Endothelial cell of umbilical vein (primary cell): ENCODE measurements around the gene STAC2. TPM values are rescaled to one million over a fixed set of nuclear protein-coding genes. Genes with fewer than 3 reads are reported as not detected.

Experiments used
- BruUV-seq: library from RNA; stranded (reverse); fragments of 400-500 nt; replicated peaks from 2 replicates; lab custom pipeline; 2021; lab: Mats Ljungman, UMichigan
- CTCF ChIA-PET: fragments of 300-600, 350-600 bp; sonication (Branson Sonifier 250); formaldehyde crosslinking; loops from one replicate; lab custom pipeline; 2021; ENCODE audit warnings: antibody characterized with exemption, inconsistent platforms; lab: Charles Lee
- POLR2A ChIA-PET: fragments of 300-600, 350-600 bp; sonication (Branson Sonifier 250); formaldehyde crosslinking; loops from one replicate; lab custom pipeline; 2021; ENCODE audit warnings: antibody characterized with exemption, inconsistent platforms; lab: Charles Lee
- DNase-seq: peaks from one replicate; pipeline ENCODE4 v3.0.0-alpha.2; 2011; ENCODE audit warnings: low read depth, low spot score
- FAIRE-seq: peaks from 2 replicates; lab custom pipeline; 2011; peaks lifted over from hg19 to GRCh38; lab: Jason Lieb, UNC
- H2AFZ ChIP-seq: 2 replicates; pipeline ENCODE4 v1.6.0; 2012; ENCODE audit warnings: low read depth, low read length, control low read depth, inconsistent platforms
- H3K27ac ChIP-seq: 2 replicates; pipeline ENCODE4 v1.5.1; 2011; ENCODE audit warnings: low read depth, mild to moderate bottlenecking, control low read depth, low read length, moderate library complexity; ENCODE audit not compliant: insufficient read depth
- H3K27me3 ChIP-seq, 2 experiments: 2 replicates each; pipeline versions ENCODE4 v1.6.0 to v1.6.1; 2011; ENCODE audit warnings: low read length in 2 of 2, mixed read lengths in 1 of 2; ENCODE audit not compliant: control insufficient read depth in 2 of 2, insufficient read depth in 2 of 2
- H3K36me3 ChIP-seq, 2 experiments: 2 replicates in 1 of 2; 3 replicates in 1 of 2; pipeline ENCODE4 v1.5.1; 2011; ENCODE audit warnings: low read length in 2 of 2, mild to moderate bottlenecking in 1 of 2, moderate library complexity in 1 of 2; ENCODE audit not compliant: control insufficient read depth in 2 of 2, insufficient read depth in 2 of 2; ENCODE audit errors: extremely low read depth in 1 of 2
- H3K4me1 ChIP-seq: 3 replicates; pipeline ENCODE4 v1.5.1; 2011; ENCODE audit warnings: mild to moderate bottlenecking, low read length; ENCODE audit not compliant: control insufficient read depth, insufficient read depth; ENCODE audit errors: extremely low read depth
- H3K4me2 ChIP-seq: 2 replicates; pipeline ENCODE4 v1.6.1; 2011; ENCODE audit warnings: low read length, control low read depth, mixed read lengths; ENCODE audit not compliant: insufficient read depth
- H3K4me3 ChIP-seq, 3 experiments: fragments of 200-600 bp in 1 of 3; sonication (generic), shearing (Covaris generic) in 1 of 3; replicated peaks in 1 of 3; 2 replicates each; pipeline ENCODE4 v1.5.1; 2011 to 2016; ENCODE audit warnings: control low read depth in 3 of 3, low read length in 3 of 3, mild to moderate bottlenecking in 2 of 3, inconsistent platforms in 1 of 3, low read depth in 1 of 3, moderate library complexity in 1 of 3; ENCODE audit not compliant: insufficient read depth in 1 of 3
- H3K79me2 ChIP-seq: 2 replicates; pipeline ENCODE4 v1.6.0; 2012; ENCODE audit warnings: low read length, inconsistent platforms; ENCODE audit not compliant: control insufficient read depth, insufficient read depth
- H3K9ac ChIP-seq: replicated peaks from 2 replicates; pipeline ENCODE3; 2011; ENCODE audit warnings: low read length, control low read depth; ENCODE audit not compliant: insufficient read depth; ENCODE audit errors: extremely low read depth
- H3K9me1 ChIP-seq: replicated peaks from 3 replicates; pipeline ENCODE4 v1.6.0; 2011; ENCODE audit warnings: mild to moderate bottlenecking, low read length; ENCODE audit not compliant: control insufficient read depth, insufficient read depth; ENCODE audit errors: extremely low read depth
- H3K9me3 ChIP-seq: replicated peaks from 2 replicates; pipeline ENCODE4 v1.5.1; 2012; ENCODE audit warnings: low read length, inconsistent platforms; ENCODE audit not compliant: control insufficient read depth, insufficient read depth
- H4K20me1 ChIP-seq: replicated peaks from 2 replicates; pipeline ENCODE3; 2011; ENCODE audit warnings: mild to moderate bottlenecking, low read length; ENCODE audit not compliant: control insufficient read depth, insufficient read depth; ENCODE audit errors: extremely low read depth
- FOS ChIP-seq: IDR thresholded peaks from 2 replicates; pipeline ENCODE4 v1.6.1; 2011; ENCODE audit warnings: mild to moderate bottlenecking, low read length, moderate library complexity, borderline replicate concordance; ENCODE audit not compliant: insufficient read depth
- GATA2 ChIP-seq: IDR thresholded peaks from 2 replicates; pipeline ENCODE4 v1.7.0; 2011; ENCODE audit warnings: low read depth, mild to moderate bottlenecking, moderate library complexity, mixed read lengths, low read length; ENCODE audit not compliant: insufficient read length, insufficient read depth
- JUN ChIP-seq: IDR thresholded peaks from 2 replicates; pipeline ENCODE4 v1.6.1; 2011; ENCODE audit warnings: borderline replicate concordance, low read depth; ENCODE audit not compliant: insufficient read length, insufficient read depth
- MAX ChIP-seq: IDR thresholded peaks from 2 replicates; pipeline ENCODE4 v1.6.1; 2011; ENCODE audit not compliant: insufficient read depth, insufficient read length
- MYC ChIP-seq: IDR thresholded peaks from one replicate; pipeline ENCODE4 v1.6.1; 2011; ENCODE audit warnings: mild to moderate bottlenecking, low read depth, low read length
- POLR2AphosphoS5 ChIP-seq: IDR thresholded peaks from 2 replicates; pipeline ENCODE4 v1.6.1; 2012; ENCODE audit warnings: low read depth, mild to moderate bottlenecking, control low read depth, low read length, moderate library complexity; ENCODE audit not compliant: insufficient read depth
- dilution Hi-C: fragments of 300-500 bp; cut with MboI; formaldehyde crosslinking; loops from one replicate; pipeline ENCODE4 v1.15.0; 2019; ENCODE audit warnings: low sequenced_read_pairs; ENCODE audit not compliant: extremely low pct_ligation_motif_present
- intact Hi-C: fragments of 100-400 bp; cut with micrococcal nuclease; formaldehyde crosslinking; loops from one replicate; pipeline ENCODE4 v1.10.0; 2022
- polyA plus RNA-seq, 4 experiments: library from polyadenylated mRNA; depleted of rRNA in 3 of 4; stranded (reverse) in 3 of 4; unstranded in 1 of 4; fragments of >200 nt; gene quantifications; 2 replicates each; pipeline versions ENCODE4 v1.2.1 to v1.2.3, GENCODE V29; 2011 to 2012; ENCODE audit warnings: missing spikeins in 1 of 4
- total RNA-seq: library from RNA; stranded (reverse); gene quantifications from 2 replicates; pipeline ENCODE4 v1.2.3, GENCODE V29; 2021
- TF ChIP-seq, protein P1 (sequence below), 2 donors: IDR thresholded peaks; 1 replicate in 1 of 2; 2 replicates in 1 of 2; pipeline ENCODE4 v1.5.1; 2011; ENCODE audit warnings: low read length in 2 of 2, mild to moderate bottlenecking in 2 of 2, moderate library complexity in 2 of 2, control low read depth in 1 of 2, inconsistent platforms in 1 of 2, low read depth in 1 of 2; ENCODE audit not compliant: insufficient read depth in 1 of 2; ENCODE audit errors: extremely low read depth in 1 of 2

STAC2 gene
- total and polyA plus RNA-seq, 2 donors (not counting 3 experiments of a cell fraction or from before 2014, with no cell fraction given) = not detected

DNA sequence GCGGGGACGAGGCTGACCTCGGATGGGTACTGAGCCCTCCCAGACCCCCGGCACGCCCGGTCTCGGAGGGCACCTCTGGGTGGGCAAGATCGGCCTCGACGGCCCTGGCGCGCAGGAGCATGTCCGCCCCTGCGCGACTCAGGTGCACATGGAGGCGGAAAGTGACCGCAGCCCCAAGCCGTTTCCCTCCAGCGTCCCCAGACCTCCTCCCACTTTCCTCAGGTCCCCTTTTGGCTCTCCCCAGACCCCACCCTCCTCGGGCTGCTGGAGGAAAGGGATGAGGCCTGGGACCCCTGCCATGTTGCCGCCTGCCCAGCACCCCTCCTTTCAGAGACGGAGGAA lies 15.7 kb downstream of the STAC2 start:
- Histone ChIP-seq H3K79me2 (no peaks in the 10 kb centered on the region), H3K4me3 (peak overlapping the region in 2 of 3 experiments; percentile 7 to 27), H3K9me3 (no peaks in the 10 kb centered on the region), H3K4me1 (peaks cover 5% of the 10 kb centered on the region), H2AFZ (peak overlapping the region; percentile 72), H3K27ac (no peak overlapping the region), H3K36me3 (peaks cover 0 to 2% of the 10 kb centered on the region in 2 experiments), H4K20me1 (no peaks in the 10 kb centered on the region), H3K27me3 (peaks cover 0 to 2% of the 10 kb centered on the region in 2 experiments), H3K4me2 (peak overlapping the region; percentile 45), H3K9me1 (no peaks in the 10 kb centered on the region), H3K9ac (no peak overlapping the region)
- DNase-seq (no peak), FAIRE-seq (no peak)
- dilution Hi-C loops = no loop called here
- TF ChIP-seq, protein P1, sequence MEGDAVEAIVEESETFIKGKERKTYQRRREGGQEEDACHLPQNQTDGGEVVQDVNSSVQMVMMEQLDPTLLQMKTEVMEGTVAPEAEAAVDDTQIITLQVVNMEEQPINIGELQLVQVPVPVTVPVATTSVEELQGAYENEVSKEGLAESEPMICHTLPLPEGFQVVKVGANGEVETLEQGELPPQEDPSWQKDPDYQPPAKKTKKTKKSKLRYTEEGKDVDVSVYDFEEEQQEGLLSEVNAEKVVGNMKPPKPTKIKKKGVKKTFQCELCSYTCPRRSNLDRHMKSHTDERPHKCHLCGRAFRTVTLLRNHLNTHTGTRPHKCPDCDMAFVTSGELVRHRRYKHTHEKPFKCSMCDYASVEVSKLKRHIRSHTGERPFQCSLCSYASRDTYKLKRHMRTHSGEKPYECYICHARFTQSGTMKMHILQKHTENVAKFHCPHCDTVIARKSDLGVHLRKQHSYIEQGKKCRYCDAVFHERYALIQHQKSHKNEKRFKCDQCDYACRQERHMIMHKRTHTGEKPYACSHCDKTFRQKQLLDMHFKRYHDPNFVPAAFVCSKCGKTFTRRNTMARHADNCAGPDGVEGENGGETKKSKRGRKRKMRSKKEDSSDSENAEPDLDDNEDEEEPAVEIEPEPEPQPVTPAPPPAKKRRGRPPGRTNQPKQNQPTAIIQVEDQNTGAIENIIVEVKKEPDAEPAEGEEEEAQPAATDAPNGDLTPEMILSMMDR (IDR thresholded peaks at IDR 0.05; ENCODE audit: extremely low read depth in 1 of 2, insufficient read depth in 1 of 2, low read depth in 1 of 2, low read length in 2 of 2) = no peak
- TF ChIP-seq MYC (no peak), JUN (no peak), GATA2 (no peak), FOS (no peak), MAX (no peak), POLR2AphosphoS5 (no peak)
- CTCF ChIA-PET = interaction anchor here (0.9 to 9.6 kb wide), 4 partner anchors 22 to 46 kb away, joined by 3 to 420 read pairs (median 59); no protein-coding TSS in a partner anchor
- POLR2A ChIA-PET = no interaction called here
- no TSS peak for BruUV-seq
- intact Hi-C loops = no loop called here
